GM12864 (cell line): ENCODE data around the gene DRC7.
A peak's percentile ranks its signal among the peaks of the same experiment; 100 is the strongest.

Experiments
- DNase-seq: peaks from one replicate; pipeline ENCODE4 v3.0.0-alpha.2; 2011; ENCODE audit warnings: low read depth
- H3K4me3 ChIP-seq: 2 replicates; pipeline ENCODE4 v1.5.1; 2011; ENCODE audit warnings: mild to moderate bottlenecking, low read depth, low read length, control low read depth
- CTCF ChIP-seq: IDR thresholded peaks from 2 replicates; pipeline ENCODE4 v1.5.1; 2011; ENCODE audit warnings: low read depth, mild to moderate bottlenecking, moderate library complexity, low read length, control low read depth, inconsistent platforms; ENCODE audit errors: missing control alignments

Gene DRC7

GRCh38 chr16:57689762-57690558 is 4.6 kb upstream of the DRC7 start:
- no peak overlapping the region for H3K4me3 ChIP-seq
- DNase-seq: peak; percentile 40
- TF ChIP-seq CTCF: no peak

GRCh38 chr16:57690782-57691471 is 3.7 kb upstream of the DRC7 start:
- H3K4me3 ChIP-seq: no peak overlapping the region
- DNase-seq: no peak
- TF ChIP-seq CTCF: no peak

- no peak for TF ChIP-seq CTCF
- DNase-seq: no peak
- no peak overlapping the region for H3K4me3 ChIP-seq
Observed at GRCh38 chr16:57692636-57693035, 2.0 kb upstream of the DRC7 start.

- no peak for TF ChIP-seq CTCF
- no peak for DNase-seq
- no peak overlapping the region for H3K4me3 ChIP-seq
Observed at GRCh38 chr16:57693550-57693949, 1.1 kb upstream of the DRC7 start.

- no peak for TF ChIP-seq CTCF
- DNase-seq: no peak
- no peak overlapping the region for H3K4me3 ChIP-seq
Observed at GRCh38 chr16:57694231-57694724, 328 bp upstream of the DRC7 start.

- no peak for DNase-seq
- no peak overlapping the region for H3K4me3 ChIP-seq
- TF ChIP-seq CTCF: no peak
Observed at GRCh38 chr16:57695680-57696069, 1.1 kb downstream of the DRC7 start.
